Measurements from ENCODE around the gene UGT1A9. TPM values are rescaled to one million over a fixed set of nuclear protein-coding genes. Genes with fewer than 3 reads are reported as not detected.

Gene UGT1A9
- total RNA-seq, 2 donors from 2014 or later, result not detected

DNA sequence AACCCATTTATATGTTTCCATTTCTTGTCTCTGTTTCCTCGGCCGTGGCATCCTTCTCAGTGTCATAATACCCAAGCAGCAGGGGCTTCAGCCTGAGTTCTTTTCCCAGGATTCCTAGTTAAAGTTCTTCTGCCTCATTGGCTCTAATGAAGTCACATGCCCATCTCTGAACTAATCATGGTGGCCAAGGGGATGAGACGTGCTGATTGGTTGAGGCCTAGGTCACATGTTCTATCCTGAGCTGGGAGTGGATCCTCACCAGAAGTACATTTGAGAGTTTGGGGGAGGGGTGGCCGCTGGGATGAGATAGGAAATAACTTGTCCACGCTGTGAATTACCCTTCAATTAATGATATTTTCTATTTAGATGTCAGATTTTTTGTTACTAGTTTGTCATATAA is 37.2 kb downstream of the UGT1A9 start:
- no peaks in the 10 kb centered on the region for H3K4me1 ChIP-seq
- H3K4me3 ChIP-seq, result no peak overlapping the region
- no peaks in the 10 kb centered on the region for H3K27me3 ChIP-seq
- H3K9me3 ChIP-seq, result peaks cover 0 to 6% of the 10 kb centered on the region in 2 donors
- TF ChIP-seq, protein P1, sequence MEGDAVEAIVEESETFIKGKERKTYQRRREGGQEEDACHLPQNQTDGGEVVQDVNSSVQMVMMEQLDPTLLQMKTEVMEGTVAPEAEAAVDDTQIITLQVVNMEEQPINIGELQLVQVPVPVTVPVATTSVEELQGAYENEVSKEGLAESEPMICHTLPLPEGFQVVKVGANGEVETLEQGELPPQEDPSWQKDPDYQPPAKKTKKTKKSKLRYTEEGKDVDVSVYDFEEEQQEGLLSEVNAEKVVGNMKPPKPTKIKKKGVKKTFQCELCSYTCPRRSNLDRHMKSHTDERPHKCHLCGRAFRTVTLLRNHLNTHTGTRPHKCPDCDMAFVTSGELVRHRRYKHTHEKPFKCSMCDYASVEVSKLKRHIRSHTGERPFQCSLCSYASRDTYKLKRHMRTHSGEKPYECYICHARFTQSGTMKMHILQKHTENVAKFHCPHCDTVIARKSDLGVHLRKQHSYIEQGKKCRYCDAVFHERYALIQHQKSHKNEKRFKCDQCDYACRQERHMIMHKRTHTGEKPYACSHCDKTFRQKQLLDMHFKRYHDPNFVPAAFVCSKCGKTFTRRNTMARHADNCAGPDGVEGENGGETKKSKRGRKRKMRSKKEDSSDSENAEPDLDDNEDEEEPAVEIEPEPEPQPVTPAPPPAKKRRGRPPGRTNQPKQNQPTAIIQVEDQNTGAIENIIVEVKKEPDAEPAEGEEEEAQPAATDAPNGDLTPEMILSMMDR (IDR thresholded peaks at IDR 0.05), result no peak
- no peaks in the 10 kb centered on the region for H3K36me3 ChIP-seq
- no peak overlapping the region for H3K27ac ChIP-seq
- no peak for DNase-seq (ENCODE audit: low spot score)

DNA sequence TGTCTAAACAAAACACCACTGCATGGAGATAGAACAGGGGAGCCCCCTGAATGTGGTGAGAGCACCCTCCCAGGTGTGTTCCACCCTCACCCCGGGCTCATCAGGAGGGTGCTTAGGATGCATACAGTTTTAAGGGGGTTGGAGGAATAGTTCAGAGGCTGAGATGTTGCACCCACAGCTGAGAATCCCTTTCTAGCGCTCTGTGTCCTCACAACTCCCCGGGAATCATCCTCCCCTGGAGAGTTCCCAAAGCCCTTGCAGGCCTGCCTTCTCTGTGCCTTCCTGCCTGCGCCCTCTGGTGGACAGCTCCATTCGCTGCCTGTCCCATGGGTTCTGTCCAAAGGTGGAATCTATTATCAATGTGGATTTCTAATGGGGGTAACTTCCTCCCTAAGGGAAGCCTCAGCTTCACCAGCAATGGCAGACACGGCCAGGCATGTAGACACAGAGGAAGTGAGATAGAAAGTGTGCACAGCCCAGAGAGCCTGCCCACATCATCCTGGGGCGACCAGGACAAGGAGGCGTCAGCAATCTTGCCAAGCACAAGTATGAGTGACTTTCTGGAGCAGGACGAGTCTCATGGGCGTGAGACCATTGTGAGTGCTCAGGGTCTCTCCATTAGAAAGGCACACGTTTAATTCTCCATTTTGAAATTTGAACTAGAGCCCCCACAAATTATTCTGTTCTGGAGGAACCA is 39.8 kb downstream of the UGT1A9 start:
- no peaks in the 10 kb centered on the region for H3K36me3 ChIP-seq
- no peak overlapping the region for H3K27ac ChIP-seq
- TF ChIP-seq, protein P1 (IDR thresholded peaks at IDR 0.05), result peak; percentile 60 to 77
- no peaks in the 10 kb centered on the region for H3K9me3 ChIP-seq
- no peak overlapping the region for H3K4me3 ChIP-seq
- H3K27me3 ChIP-seq, result no peaks in the 10 kb centered on the region
- DNase-seq (ENCODE audit: low spot score), result peak; percentile 61
- no peaks in the 10 kb centered on the region for H3K4me1 ChIP-seq

DNA sequence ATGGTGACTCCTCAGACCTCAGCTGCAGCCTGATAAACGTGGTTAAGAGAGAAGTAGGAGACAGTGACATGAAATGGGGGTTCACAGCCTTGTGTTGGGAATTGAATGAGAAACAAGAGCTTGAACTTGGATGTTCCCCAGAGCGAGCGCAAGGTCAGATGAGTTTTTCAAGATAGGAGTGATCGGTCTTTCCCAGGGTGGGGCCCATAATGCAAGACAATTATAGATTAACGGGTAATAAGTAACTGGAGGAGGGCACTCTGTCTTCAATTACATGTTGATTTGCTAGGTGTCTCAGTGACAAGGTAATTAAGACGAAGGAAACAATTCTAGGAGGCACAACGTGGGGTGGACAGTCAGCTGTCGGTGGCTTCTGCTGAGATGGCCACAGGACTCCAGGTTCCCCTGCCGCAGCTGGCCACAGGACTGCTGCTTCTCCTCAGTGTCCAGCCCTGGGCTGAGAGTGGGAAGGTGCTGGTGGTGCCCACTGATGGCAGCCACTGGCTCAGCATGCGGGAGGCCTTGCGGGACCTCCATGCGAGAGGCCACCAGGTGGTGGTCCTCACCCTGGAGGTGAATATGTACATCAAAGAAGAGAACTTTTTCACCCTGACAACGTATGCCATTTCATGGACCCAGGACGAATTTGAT is 41.0 kb downstream of the UGT1A9 start, which contains the start of gene UGT1A5:
TSS of gene UGT1A5 (plus strand) at position 297 of the 651 bp plus-strand sequence. CDS start at position 382, 85 bp downstream.
- no peaks in the 10 kb centered on the region for H3K36me3 ChIP-seq
- no peak for DNase-seq (ENCODE audit: low spot score)
- no peaks in the 10 kb centered on the region for H3K9me3 ChIP-seq
- no peaks in the 10 kb centered on the region for H3K4me1 ChIP-seq
- H3K27ac ChIP-seq, result no peak within 1 kb of the TSS
- no peak within 1 kb of the TSS for H3K4me3 ChIP-seq
- TF ChIP-seq, protein P1 (IDR thresholded peaks at IDR 0.05), result no peak
- H3K27me3 ChIP-seq, result no peaks in the 10 kb centered on the region

DNA sequence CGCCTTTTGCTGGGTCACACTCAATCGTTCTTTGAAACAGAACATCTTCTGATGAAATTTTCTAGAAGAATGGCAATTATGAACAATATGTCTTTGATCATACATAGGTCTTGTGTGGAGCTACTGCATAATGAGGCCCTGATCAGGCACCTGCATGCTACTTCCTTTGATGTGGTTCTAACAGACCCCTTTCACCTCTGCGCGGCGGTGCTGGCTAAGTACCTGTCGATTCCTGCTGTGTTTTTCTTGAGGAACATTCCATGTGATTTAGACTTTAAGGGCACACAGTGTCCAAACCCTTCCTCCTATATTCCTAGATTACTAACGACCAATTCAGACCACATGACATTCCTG is 41.5 kb downstream of the UGT1A9 start:
- H3K9me3 ChIP-seq, result no peaks in the 10 kb centered on the region
- H3K27me3 ChIP-seq, result no peaks in the 10 kb centered on the region
- H3K4me3 ChIP-seq, result no peak overlapping the region
- DNase-seq (ENCODE audit: low spot score), result no peak
- no peaks in the 10 kb centered on the region for H3K4me1 ChIP-seq
- TF ChIP-seq, protein P1 (IDR thresholded peaks at IDR 0.05), result no peak
- no peak overlapping the region for H3K27ac ChIP-seq
- no peaks in the 10 kb centered on the region for H3K36me3 ChIP-seq

DNA sequence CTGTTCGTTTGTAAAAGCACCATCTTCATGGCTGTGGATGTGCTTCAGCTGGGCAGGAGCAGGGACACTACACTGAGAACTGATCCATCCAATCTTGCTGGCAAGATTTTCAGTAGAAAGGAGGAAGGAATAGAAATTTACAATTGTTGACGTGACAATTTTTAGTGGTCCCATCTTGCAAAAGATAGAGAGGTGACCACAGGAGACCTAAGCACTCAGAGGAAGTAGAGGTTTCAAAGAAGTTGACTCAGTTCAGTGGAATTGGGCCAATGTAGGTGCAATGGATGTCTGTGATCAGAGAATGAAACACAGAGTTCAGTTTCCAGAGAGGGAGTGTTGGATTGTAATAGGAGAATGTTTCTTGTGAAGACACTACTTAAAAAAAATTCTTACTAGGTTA is 42.4 kb downstream of the UGT1A9 start:
- H3K27ac ChIP-seq, result no peak overlapping the region
- H3K4me3 ChIP-seq, result no peak overlapping the region
- no peak for DNase-seq (ENCODE audit: low spot score)
- H3K36me3 ChIP-seq, result no peaks in the 10 kb centered on the region
- no peaks in the 10 kb centered on the region for H3K4me1 ChIP-seq
- TF ChIP-seq, protein P1 (IDR thresholded peaks at IDR 0.05), result no peak
- no peaks in the 10 kb centered on the region for H3K27me3 ChIP-seq
- no peaks in the 10 kb centered on the region for H3K9me3 ChIP-seq

Measured in right atrium auricular region (tissue), 2 donors.